Liver (tissue), 3 donors: ENCODE data around the gene DHPS.

Experiments
- ATF3 ChIP-seq: IDR thresholded peaks from 2 replicates; pipeline ENCODE4 v1.6.1; 2016; ENCODE audit warnings: antibody characterized with exemption
- CTCF ChIP-seq: fragments of 150-350 bp; IDR thresholded peaks from 2 replicates; pipeline ENCODE4 v1.5.1; 2017; ENCODE audit warnings: improper control_type of control experiment, low read depth, low read length; ENCODE audit not compliant: missing input control
- EGR1 ChIP-seq, 2 donors: IDR thresholded peaks; 2 replicates each; pipeline ENCODE4 v1.6.1; 2016 to 2018; ENCODE audit warnings: antibody characterized with exemption in 2 of 2, low read depth in 2 of 2
- FOXA1 ChIP-seq: IDR thresholded peaks from 2 replicates; pipeline ENCODE4 v1.6.1; 2016; ENCODE audit warnings: antibody characterized with exemption
- GABPA ChIP-seq, 2 donors: IDR thresholded peaks in 1 of 2; conservative IDR thresholded peaks in 1 of 2; 2 replicates each; pipeline ENCODE4 v1.6.1; 2016; ENCODE audit warnings: antibody characterized with exemption in 2 of 2, mild to moderate bottlenecking in 1 of 2, moderate library complexity in 1 of 2
- HNF4G ChIP-seq: IDR thresholded peaks from 2 replicates; pipeline ENCODE4 v1.6.1; 2016; ENCODE audit warnings: antibody characterized with exemption
- JUND ChIP-seq, 2 donors: IDR thresholded peaks; 2 replicates each; pipeline ENCODE4 v1.6.1; 2016; ENCODE audit warnings: antibody characterized with exemption in 2 of 2
- MAX ChIP-seq: IDR thresholded peaks from 2 replicates; pipeline ENCODE4 v1.6.1; 2016; ENCODE audit warnings: antibody characterized with exemption
- RAD21 ChIP-seq, 2 donors: IDR thresholded peaks; 2 replicates each; pipeline ENCODE4 v1.6.1; 2016; ENCODE audit warnings: antibody characterized with exemption in 2 of 2, mild to moderate bottlenecking in 2 of 2
- REST ChIP-seq: IDR thresholded peaks from 2 replicates; pipeline ENCODE4 v1.6.1; 2016; ENCODE audit warnings: antibody characterized with exemption, mild to moderate bottlenecking
- RXRA ChIP-seq, 2 donors: IDR thresholded peaks; 2 replicates each; pipeline ENCODE4 v1.6.1; 2017 to 2018; ENCODE audit warnings: antibody characterized with exemption in 2 of 2, mild to moderate bottlenecking in 1 of 2
- TAF1 ChIP-seq: conservative IDR thresholded peaks from 2 replicates; pipeline ENCODE4 v1.6.1; 2016; ENCODE audit warnings: antibody characterized with exemption, mild to moderate bottlenecking
- YY1 ChIP-seq: IDR thresholded peaks from 2 replicates; pipeline ENCODE4 v1.6.1; 2016; ENCODE audit warnings: antibody characterized with exemption, mild to moderate bottlenecking
- ZBTB33 ChIP-seq: IDR thresholded peaks from 2 replicates; pipeline ENCODE4 v1.6.1; 2016; ENCODE audit warnings: antibody characterized with exemption
- donor health status: healthy.
- donor health status: healthy.

- TF ChIP-seq REST (no peak), RXRA (IDR thresholded peaks at IDR 0.05) (no peak), CTCF (no peak), RAD21 (IDR thresholded peaks at IDR 0.05) (no peak), YY1 (no peak), TAF1 (no peak), MAX (no peak), GABPA (IDR thresholded peaks at IDR 0.05 in 1 of 2, conservative IDR thresholded peaks at IDR 0.05 in 1 of 2) (no peak), HNF4G (no peak), FOXA1 (no peak), EGR1 (IDR thresholded peaks at IDR 0.05; ENCODE audit: low read depth in 2 of 2) (no peak), ZBTB33 (no peak), JUND (IDR thresholded peaks at IDR 0.05) (no peak), ATF3 (no peak)
These were observed 13.4 kb upstream of the DHPS start for GRCh38 chr19:12695096-12695495.
